K562 (cell line): ENCODE measurements around the gene HOXB8. TPM values are rescaled to one million over a fixed set of nuclear protein-coding genes. Genes with fewer than 3 reads are reported as not detected.

Experiments used
- ETV1 ChIP-seq: fragments of 450-650 bp; conservative IDR thresholded peaks from 2 replicates; pipeline ENCODE4 v1.6.1; 2016; ENCODE audit warnings: missing genetic modification characterization, control low read depth, low read depth, missing compliant biosample characterization
- HEY1 ChIP-seq: fragments of 250-450 bp; sonication (Bioruptor Pico); IDR thresholded peaks from 2 replicates; pipeline ENCODE4 v1.5.0; 2020; ENCODE audit warnings: mild to moderate bottlenecking, moderate library complexity, borderline replicate concordance
- polyA plus RNA-seq, 8 experiments: library from polyadenylated mRNA; depleted of rRNA in 4 of 8; stranded (reverse) in 5 of 8; unstranded in 3 of 8; fragments of >200 nt; fragmentation: Nextera tagmentation in 2 of 8; fragmentation: Illumina TruSeq in 1 of 8; extraction: Ambion mirVana in 2 of 8; extraction: Trizol in 1 of 8; gene quantifications; 2 replicates each; pipeline versions ENCODE4 v1.2.1 to v1.2.3, GENCODE V29; 2011 to 2014; ENCODE audit warnings: inconsistent platforms in 1 of 8, missing spikeins in 1 of 8
- total RNA-seq, 7 experiments: library from RNA; depleted of rRNA in 6 of 7; stranded (reverse); fragments of >200 nt in 6 of 7; fragmentation: Illumina TruSeq in 2 of 7; extraction: Trizol in 2 of 7; gene quantifications; 2 replicates each; pipeline versions ENCODE4 v1.2.1 to v1.2.3, GENCODE V29; 2011 to 2021; ENCODE audit warnings: low replicate concordance in 1 of 7
- TF ChIP-seq, protein P1 (sequence below): fragments of 200-600 bp; sonication (generic); IDR thresholded peaks from one replicate; pipeline ENCODE4 v1.6.1; 2012; ENCODE audit warnings: mild to moderate bottlenecking, low read depth, low read length, inconsistent platforms
- TF ChIP-seq, protein P2 (sequence below): fragments of 450-650 bp; IDR thresholded peaks from 2 replicates; pipeline ENCODE4 v1.6.1; 2018; ENCODE audit not compliant: partially characterized antibody
- TF ChIP-seq, protein P3 (sequence below): sonication (generic); formaldehyde crosslinking; IDR thresholded peaks from 2 replicates; pipeline ENCODE4 v1.4.0; 2020; ENCODE audit warnings: mild to moderate bottlenecking, missing genetic modification reagents
- TF ChIP-seq, protein P4 (sequence below): fragments of 450-650 bp; formaldehyde crosslinking; conservative IDR thresholded peaks from 2 replicates; pipeline ENCODE4 v1.4.0; 2022; ENCODE audit warnings: mild to moderate bottlenecking, missing genetic modification characterization

The HOXB8 gene
- total and polyA plus RNA-seq, 9 of the 15 experiments (the other 6 are each of a cell fraction or from before 2014, with no cell fraction given), result 0.52 to 23.8 (median 3.6) TPM

DNA sequence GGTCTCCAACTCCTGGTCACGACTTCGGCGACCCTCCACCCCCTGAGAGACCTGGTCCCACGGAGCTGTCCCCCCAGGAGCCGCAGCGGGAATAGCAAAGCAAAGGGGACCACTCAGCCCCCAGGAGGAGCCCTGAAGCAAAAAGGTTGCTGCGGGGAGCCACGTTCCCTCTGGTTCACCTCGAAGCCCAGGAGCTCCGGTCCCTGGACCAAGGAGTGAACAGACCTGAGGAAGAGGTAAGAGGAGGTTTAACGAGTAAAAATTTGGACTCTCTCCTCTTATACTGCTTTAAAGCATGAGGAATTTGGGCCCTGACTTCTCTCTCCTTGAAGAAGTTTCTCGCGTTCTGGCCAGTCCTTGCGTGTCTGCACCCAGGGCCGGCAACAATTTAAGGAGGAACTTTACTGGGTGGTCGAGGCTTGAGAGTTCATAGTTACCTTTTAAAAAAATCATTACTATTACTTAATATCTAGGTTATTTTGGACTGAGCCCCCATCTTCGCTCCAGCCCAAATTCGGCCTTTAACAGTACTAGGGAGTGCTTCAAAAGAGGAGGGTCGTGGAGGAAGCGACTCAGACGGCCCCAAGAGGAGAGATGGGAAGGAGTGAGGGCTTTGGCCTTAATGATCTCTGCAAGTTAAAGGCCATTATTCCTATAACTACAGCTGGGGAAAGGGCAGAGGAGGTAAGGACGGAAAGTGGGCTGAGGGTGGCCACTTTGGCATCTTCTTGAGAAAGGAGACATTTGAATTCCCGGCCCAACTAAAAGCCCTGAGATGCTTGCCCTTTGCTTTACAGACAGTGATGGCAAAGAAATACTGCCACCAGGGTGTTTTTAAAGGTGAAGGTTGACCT, 28.0 kb upstream of the HOXB8 start (continued):
- TF ChIP-seq, protein P1, sequence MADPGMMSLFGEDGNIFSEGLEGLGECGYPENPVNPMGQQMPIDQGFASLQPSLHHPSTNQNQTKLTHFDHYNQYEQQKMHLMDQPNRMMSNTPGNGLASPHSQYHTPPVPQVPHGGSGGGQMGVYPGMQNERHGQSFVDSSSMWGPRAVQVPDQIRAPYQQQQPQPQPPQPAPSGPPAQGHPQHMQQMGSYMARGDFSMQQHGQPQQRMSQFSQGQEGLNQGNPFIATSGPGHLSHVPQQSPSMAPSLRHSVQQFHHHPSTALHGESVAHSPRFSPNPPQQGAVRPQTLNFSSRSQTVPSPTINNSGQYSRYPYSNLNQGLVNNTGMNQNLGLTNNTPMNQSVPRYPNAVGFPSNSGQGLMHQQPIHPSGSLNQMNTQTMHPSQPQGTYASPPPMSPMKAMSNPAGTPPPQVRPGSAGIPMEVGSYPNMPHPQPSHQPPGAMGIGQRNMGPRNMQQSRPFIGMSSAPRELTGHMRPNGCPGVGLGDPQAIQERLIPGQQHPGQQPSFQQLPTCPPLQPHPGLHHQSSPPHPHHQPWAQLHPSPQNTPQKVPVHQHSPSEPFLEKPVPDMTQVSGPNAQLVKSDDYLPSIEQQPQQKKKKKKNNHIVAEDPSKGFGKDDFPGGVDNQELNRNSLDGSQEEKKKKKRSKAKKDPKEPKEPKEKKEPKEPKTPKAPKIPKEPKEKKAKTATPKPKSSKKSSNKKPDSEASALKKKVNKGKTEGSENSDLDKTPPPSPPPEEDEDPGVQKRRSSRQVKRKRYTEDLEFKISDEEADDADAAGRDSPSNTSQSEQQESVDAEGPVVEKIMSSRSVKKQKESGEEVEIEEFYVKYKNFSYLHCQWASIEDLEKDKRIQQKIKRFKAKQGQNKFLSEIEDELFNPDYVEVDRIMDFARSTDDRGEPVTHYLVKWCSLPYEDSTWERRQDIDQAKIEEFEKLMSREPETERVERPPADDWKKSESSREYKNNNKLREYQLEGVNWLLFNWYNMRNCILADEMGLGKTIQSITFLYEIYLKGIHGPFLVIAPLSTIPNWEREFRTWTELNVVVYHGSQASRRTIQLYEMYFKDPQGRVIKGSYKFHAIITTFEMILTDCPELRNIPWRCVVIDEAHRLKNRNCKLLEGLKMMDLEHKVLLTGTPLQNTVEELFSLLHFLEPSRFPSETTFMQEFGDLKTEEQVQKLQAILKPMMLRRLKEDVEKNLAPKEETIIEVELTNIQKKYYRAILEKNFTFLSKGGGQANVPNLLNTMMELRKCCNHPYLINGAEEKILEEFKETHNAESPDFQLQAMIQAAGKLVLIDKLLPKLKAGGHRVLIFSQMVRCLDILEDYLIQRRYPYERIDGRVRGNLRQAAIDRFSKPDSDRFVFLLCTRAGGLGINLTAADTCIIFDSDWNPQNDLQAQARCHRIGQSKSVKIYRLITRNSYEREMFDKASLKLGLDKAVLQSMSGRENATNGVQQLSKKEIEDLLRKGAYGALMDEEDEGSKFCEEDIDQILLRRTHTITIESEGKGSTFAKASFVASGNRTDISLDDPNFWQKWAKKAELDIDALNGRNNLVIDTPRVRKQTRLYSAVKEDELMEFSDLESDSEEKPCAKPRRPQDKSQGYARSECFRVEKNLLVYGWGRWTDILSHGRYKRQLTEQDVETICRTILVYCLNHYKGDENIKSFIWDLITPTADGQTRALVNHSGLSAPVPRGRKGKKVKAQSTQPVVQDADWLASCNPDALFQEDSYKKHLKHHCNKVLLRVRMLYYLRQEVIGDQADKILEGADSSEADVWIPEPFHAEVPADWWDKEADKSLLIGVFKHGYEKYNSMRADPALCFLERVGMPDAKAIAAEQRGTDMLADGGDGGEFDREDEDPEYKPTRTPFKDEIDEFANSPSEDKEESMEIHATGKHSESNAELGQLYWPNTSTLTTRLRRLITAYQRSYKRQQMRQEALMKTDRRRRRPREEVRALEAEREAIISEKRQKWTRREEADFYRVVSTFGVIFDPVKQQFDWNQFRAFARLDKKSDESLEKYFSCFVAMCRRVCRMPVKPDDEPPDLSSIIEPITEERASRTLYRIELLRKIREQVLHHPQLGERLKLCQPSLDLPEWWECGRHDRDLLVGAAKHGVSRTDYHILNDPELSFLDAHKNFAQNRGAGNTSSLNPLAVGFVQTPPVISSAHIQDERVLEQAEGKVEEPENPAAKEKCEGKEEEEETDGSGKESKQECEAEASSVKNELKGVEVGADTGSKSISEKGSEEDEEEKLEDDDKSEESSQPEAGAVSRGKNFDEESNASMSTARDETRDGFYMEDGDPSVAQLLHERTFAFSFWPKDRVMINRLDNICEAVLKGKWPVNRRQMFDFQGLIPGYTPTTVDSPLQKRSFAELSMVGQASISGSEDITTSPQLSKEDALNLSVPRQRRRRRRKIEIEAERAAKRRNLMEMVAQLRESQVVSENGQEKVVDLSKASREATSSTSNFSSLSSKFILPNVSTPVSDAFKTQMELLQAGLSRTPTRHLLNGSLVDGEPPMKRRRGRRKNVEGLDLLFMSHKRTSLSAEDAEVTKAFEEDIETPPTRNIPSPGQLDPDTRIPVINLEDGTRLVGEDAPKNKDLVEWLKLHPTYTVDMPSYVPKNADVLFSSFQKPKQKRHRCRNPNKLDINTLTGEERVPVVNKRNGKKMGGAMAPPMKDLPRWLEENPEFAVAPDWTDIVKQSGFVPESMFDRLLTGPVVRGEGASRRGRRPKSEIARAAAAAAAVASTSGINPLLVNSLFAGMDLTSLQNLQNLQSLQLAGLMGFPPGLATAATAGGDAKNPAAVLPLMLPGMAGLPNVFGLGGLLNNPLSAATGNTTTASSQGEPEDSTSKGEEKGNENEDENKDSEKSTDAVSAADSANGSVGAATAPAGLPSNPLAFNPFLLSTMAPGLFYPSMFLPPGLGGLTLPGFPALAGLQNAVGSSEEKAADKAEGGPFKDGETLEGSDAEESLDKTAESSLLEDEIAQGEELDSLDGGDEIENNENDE, result no peak
- TF ChIP-seq HEY1 (CRISPR knock-in tag) (no peak), ETV1 (tag) (no peak)
- TF ChIP-seq, protein P2, sequence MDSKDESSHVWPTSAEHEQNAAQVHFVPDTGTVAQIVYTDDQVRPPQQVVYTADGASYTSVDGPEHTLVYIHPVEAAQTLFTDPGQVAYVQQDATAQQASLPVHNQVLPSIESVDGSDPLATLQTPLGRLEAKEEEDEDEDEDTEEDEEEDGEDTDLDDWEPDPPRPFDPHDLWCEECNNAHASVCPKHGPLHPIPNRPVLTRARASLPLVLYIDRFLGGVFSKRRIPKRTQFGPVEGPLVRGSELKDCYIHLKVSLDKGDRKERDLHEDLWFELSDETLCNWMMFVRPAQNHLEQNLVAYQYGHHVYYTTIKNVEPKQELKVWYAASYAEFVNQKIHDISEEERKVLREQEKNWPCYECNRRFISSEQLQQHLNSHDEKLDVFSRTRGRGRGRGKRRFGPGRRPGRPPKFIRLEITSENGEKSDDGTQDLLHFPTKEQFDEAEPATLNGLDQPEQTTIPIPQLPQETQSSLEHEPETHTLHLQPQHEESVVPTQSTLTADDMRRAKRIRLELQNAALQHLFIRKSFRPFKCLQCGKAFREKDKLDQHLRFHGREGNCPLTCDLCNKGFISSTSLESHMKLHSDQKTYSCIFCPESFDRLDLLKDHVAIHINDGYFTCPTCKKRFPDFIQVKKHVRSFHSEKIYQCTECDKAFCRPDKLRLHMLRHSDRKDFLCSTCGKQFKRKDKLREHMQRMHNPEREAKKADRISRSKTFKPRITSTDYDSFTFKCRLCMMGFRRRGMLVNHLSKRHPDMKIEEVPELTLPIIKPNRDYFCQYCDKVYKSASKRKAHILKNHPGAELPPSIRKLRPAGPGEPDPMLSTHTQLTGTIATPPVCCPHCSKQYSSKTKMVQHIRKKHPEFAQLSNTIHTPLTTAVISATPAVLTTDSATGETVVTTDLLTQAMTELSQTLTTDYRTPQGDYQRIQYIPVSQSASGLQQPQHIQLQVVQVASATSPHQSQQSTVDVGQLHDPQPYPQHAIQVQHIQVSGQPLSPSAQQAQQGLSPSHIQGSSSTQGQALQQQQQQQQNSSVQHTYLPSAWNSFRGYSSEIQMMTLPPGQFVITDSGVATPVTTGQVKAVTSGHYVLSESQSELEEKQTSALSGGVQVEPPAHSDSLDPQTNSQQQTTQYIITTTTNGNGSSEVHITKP, result no peak
- TF ChIP-seq, protein P3, sequence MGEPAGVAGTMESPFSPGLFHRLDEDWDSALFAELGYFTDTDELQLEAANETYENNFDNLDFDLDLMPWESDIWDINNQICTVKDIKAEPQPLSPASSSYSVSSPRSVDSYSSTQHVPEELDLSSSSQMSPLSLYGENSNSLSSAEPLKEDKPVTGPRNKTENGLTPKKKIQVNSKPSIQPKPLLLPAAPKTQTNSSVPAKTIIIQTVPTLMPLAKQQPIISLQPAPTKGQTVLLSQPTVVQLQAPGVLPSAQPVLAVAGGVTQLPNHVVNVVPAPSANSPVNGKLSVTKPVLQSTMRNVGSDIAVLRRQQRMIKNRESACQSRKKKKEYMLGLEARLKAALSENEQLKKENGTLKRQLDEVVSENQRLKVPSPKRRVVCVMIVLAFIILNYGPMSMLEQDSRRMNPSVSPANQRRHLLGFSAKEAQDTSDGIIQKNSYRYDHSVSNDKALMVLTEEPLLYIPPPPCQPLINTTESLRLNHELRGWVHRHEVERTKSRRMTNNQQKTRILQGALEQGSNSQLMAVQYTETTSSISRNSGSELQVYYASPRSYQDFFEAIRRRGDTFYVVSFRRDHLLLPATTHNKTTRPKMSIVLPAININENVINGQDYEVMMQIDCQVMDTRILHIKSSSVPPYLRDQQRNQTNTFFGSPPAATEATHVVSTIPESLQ (CRISPR knock-in tag), result no peak
- TF ChIP-seq, protein P4, sequence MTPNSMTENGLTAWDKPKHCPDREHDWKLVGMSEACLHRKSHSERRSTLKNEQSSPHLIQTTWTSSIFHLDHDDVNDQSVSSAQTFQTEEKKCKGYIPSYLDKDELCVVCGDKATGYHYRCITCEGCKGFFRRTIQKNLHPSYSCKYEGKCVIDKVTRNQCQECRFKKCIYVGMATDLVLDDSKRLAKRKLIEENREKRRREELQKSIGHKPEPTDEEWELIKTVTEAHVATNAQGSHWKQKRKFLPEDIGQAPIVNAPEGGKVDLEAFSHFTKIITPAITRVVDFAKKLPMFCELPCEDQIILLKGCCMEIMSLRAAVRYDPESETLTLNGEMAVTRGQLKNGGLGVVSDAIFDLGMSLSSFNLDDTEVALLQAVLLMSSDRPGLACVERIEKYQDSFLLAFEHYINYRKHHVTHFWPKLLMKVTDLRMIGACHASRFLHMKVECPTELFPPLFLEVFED, result no peak
